Neural cell (in vitro differentiated cells): ENCODE measurements around the gene CENPL.

Source experiments
- CTCF ChIP-seq: fragments of 450-650 bp; IDR thresholded peaks from 2 replicates; pipeline ENCODE4 v1.5.1; 2014; ENCODE audit warnings: antibody characterized with exemption, mild to moderate bottlenecking, moderate library complexity; ENCODE audit not compliant: poor library complexity, severe bottlenecking
- EP300 ChIP-seq: fragments of 450-650 bp; conservative IDR thresholded peaks from 2 replicates; pipeline ENCODE4 v1.6.1; 2014; ENCODE audit warnings: antibody characterized with exemption, mild to moderate bottlenecking, moderate library complexity; ENCODE audit not compliant: poor library complexity, severe bottlenecking
- EZH2 ChIP-seq: fragments of 200-600, 300-800 bp; shearing (Covaris generic), sonication (generic); IDR thresholded peaks from 2 replicates; pipeline ENCODE4 v1.6.1; 2014; ENCODE audit warnings: antibody characterized with exemption, low read length, borderline replicate concordance, mild to moderate bottlenecking; ENCODE audit not compliant: insufficient read depth, poor library complexity, severe bottlenecking
- MXI1 ChIP-seq: fragments of 450-650 bp; conservative IDR thresholded peaks from 2 replicates; pipeline ENCODE4 v1.6.1; 2014; ENCODE audit warnings: antibody characterized with exemption, mild to moderate bottlenecking; ENCODE audit not compliant: poor library complexity, severe bottlenecking
- POLR2AphosphoS5 ChIP-seq: IDR thresholded peaks from 2 replicates; pipeline ENCODE4 v1.6.1; 2012
- TF ChIP-seq, protein P1 (sequence below): IDR thresholded peaks from 2 replicates; pipeline ENCODE4 v1.6.1; 2012; ENCODE audit warnings: borderline replicate concordance

- TF ChIP-seq CTCF (no peak), MXI1 (no peak), EZH2 (no peak), POLR2AphosphoS5 (no peak), EP300 (no peak)
- TF ChIP-seq, protein P1, sequence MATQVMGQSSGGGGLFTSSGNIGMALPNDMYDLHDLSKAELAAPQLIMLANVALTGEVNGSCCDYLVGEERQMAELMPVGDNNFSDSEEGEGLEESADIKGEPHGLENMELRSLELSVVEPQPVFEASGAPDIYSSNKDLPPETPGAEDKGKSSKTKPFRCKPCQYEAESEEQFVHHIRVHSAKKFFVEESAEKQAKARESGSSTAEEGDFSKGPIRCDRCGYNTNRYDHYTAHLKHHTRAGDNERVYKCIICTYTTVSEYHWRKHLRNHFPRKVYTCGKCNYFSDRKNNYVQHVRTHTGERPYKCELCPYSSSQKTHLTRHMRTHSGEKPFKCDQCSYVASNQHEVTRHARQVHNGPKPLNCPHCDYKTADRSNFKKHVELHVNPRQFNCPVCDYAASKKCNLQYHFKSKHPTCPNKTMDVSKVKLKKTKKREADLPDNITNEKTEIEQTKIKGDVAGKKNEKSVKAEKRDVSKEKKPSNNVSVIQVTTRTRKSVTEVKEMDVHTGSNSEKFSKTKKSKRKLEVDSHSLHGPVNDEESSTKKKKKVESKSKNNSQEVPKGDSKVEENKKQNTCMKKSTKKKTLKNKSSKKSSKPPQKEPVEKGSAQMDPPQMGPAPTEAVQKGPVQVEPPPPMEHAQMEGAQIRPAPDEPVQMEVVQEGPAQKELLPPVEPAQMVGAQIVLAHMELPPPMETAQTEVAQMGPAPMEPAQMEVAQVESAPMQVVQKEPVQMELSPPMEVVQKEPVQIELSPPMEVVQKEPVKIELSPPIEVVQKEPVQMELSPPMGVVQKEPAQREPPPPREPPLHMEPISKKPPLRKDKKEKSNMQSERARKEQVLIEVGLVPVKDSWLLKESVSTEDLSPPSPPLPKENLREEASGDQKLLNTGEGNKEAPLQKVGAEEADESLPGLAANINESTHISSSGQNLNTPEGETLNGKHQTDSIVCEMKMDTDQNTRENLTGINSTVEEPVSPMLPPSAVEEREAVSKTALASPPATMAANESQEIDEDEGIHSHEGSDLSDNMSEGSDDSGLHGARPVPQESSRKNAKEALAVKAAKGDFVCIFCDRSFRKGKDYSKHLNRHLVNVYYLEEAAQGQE: no peak
Measured at GRCh38 chr1:173827611-173828010, 2.9 kb upstream of the CENPL start.
